Thymus (tissue), 11 donors: Measurements from ENCODE around the gene HOXB5. TPM values are rescaled to one million over a fixed set of nuclear protein-coding genes. Genes with fewer than 3 reads are reported as not detected.

Source experiments
- DNase-seq, 9 donors: peaks; one replicate each; pipeline ENCODE4 v3.0.0-alpha.2; 2013; ENCODE audit warnings: low spot score in 9 of 9, low read depth in 6 of 9, missing footprints in 1 of 9
- H3K27ac ChIP-seq, 2 donors: one replicate each; pipeline ENCODE4 v1.5.1; 2013; ENCODE audit warnings: control low read depth in 1 of 2, low read depth in 1 of 2, low read length in 1 of 2, mild to moderate bottlenecking in 1 of 2, moderate library complexity in 1 of 2
- H3K27me3 ChIP-seq, 2 donors: one replicate each; pipeline ENCODE4 v1.5.1; 2013; ENCODE audit warnings: low read length in 1 of 2; ENCODE audit not compliant: control insufficient read depth in 2 of 2, insufficient read depth in 1 of 2
- H3K36me3 ChIP-seq, 2 donors: one replicate each; pipeline ENCODE4 v1.5.1; 2013; ENCODE audit warnings: low read length in 1 of 2, mild to moderate bottlenecking in 1 of 2, moderate library complexity in 1 of 2; ENCODE audit not compliant: control insufficient read depth in 2 of 2, insufficient read depth in 2 of 2
- H3K4me1 ChIP-seq, 2 donors: one replicate each; pipeline ENCODE4 v1.5.1; 2013; ENCODE audit warnings: low read length in 2 of 2; ENCODE audit not compliant: control insufficient read depth in 2 of 2, insufficient read depth in 2 of 2
- H3K4me3 ChIP-seq, 2 donors: one replicate each; pipeline ENCODE4 v1.5.1; 2013; ENCODE audit warnings: low read length in 2 of 2, control low read depth in 1 of 2, mild to moderate bottlenecking in 1 of 2
- H3K9me3 ChIP-seq, 2 donors: one replicate each; pipeline ENCODE4 v1.5.1; 2013; ENCODE audit warnings: low read length in 1 of 2, mild to moderate bottlenecking in 1 of 2; ENCODE audit not compliant: control insufficient read depth in 2 of 2, insufficient read depth in 1 of 2
- WGBS: extraction: QIAGEN DNeasy Blood & Tissue Kit; methylation state at CpG from one replicate; pipeline ENCODE4 v1.1.7; 2013; 5-methylcytosine and 5-hydroxymethylcytosine counted together
- polyA plus RNA-seq: library from polyadenylated mRNA; stranded (reverse); fragments of 200-250 nt; gene quantifications from one replicate; pipeline ENCODE4 v1.2.3, GENCODE V29; 2013
- total RNA-seq: library from RNA; stranded (reverse); fragments of 120-200 nt; gene quantifications from one replicate; pipeline ENCODE4 v1.2.4, GENCODE V29; 2013
- donor health status: healthy.

HOXB5 gene
- total and polyA plus RNA-seq, 2 donors: 0.16 TPM; not detected in 1

DNA sequence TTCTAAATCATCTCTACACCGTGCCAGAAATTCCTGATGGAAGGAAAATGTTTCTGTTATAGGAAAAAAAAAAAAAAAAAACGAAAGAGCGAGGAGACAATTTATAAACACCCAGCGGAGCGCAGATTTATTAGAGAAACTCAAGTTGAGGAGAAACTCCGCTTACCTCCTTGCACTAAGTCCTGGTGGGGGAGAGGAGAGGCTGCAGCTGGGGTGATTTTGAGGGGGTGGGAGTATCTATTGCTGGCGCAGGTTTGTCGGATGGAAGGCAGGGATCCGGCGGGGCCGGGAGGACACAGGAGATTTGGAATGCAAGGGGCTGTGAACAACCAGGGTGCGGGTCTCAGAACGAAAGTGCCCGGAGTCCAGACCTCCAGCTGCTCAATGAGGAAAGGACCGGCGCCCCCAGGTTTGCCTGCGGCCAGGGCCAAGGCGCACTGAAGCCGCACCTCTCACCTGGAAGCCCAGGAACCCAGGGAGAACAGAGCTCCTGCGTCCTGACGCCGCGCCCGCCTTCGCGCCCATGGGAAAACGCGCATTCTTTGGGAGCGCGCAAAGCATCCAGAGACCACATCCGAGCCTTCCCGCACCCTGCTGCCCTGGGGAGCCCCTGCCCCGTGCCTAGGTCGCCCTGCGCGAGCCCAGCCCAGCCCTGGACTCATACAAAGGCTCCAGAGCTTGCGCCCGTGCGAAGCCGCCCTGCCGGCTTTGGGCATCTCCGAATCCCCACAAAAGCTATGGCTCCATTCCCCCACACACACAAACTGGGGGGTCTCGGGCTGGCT, 24.1 kb upstream of the HOXB5 start:
- peaks cover 1 to 24% of the 10 kb centered on the region in 2 donors for H3K9me3 ChIP-seq
- no peak overlapping the region for H3K4me3 ChIP-seq
- H3K36me3 ChIP-seq: no peaks in the 10 kb centered on the region
- WGBS: 11% methylated on average over 43 of the region's 43 CpGs
- peaks cover 88 to 100% of the 10 kb centered on the region in 2 donors for H3K27me3 ChIP-seq
- no peak overlapping the region for H3K27ac ChIP-seq
- peaks cover 0 to 17% of the 10 kb centered on the region in 2 donors for H3K4me1 ChIP-seq
- no peak for DNase-seq

DNA sequence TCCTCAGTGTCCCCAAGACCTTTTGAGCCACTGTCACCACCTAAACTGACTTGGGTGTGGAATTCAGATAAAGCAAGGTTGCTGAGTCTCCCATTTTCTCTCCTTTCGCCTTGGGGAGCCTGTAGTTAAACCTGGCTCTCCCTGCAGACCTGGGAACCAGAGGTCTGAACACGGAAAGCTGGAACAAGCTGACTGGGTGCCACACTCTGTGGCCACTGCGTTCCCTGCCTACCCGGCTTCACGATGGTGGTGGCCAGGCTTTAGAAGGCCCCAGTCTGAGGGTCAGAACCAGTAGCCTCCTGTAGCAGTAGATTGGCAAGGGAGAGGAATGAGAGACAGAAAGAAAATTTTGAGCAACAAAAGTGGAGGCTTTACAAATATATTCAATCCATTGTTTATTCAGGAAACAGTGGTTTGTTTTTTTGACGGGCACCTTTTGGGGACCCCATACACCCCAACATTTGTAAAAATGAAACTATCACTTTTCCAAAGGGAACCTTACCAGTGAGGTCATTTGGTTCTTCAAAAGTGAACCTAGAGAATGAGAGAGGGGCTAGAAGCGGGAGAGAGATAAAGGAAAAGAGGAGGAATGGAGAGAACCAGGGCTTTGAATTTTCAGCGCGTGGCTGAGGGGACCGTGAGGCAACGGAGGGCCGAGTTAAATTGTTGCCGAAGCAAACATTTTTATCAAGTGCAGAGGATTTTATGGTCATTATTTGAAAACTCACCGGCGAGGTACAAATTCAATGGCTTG, 23.3 kb upstream of the HOXB5 start:
- Histone ChIP-seq H3K27ac (no peak overlapping the region), H3K36me3 (no peaks in the 10 kb centered on the region), H3K4me1 (peaks cover 0 to 22% of the 10 kb centered on the region in 2 donors), H3K4me3 (no peak overlapping the region), H3K27me3 (peaks cover 90 to 100% of the 10 kb centered on the region in 2 donors), H3K9me3 (peaks cover 1 to 27% of the 10 kb centered on the region in 2 donors)
- DNase-seq: no peak
- 57% methylated on average over 15 of the region's 15 CpGs for WGBS

DNA sequence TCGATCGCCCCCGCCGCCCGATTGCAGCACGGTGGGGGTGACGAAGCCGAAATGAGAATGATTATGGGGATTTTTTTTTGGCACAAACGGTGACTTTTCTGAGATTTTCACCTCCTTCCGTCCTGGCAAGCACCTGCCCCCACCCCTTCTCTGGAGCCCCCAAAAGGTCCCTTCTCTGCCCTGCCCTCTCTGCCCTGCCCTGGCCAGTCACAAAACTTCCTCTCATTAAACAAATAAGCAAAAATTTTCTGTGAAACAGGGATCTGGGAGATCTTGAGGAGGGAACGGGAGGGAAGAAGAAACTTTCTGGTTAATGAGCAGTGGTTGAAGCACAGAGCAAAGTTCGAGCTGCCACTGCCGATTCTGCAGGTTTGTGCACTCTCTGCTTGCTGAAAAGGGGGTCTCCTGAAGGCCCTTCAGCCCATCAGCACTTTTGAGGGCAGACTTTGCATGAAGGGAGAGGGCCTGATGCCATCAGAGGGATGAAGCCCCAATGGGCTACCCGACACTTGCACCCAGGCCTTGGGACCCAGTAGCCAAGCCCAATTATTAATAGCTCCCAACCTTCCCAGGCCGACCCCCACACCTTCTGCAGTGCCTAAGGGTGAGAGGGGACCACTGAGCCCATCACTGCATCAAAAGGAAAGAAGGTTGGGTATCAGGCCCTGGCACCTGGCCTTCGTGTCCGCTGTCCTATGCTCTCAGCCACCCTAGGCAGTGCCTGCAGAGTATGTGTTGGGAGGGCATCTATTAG, 22.6 kb upstream of the HOXB5 start:
- WGBS: 49% methylated on average over 17 of the region's 17 CpGs
- Histone ChIP-seq H3K4me3 (no peak overlapping the region), H3K36me3 (no peaks in the 10 kb centered on the region), H3K9me3 (peaks cover 1 to 27% of the 10 kb centered on the region in 2 donors), H3K27me3 (peaks cover 90 to 100% of the 10 kb centered on the region in 2 donors), H3K4me1 (peaks cover under 1 to 28% of the 10 kb centered on the region in 2 donors), H3K27ac (no peak overlapping the region)
- DNase-seq: no peak

DNA sequence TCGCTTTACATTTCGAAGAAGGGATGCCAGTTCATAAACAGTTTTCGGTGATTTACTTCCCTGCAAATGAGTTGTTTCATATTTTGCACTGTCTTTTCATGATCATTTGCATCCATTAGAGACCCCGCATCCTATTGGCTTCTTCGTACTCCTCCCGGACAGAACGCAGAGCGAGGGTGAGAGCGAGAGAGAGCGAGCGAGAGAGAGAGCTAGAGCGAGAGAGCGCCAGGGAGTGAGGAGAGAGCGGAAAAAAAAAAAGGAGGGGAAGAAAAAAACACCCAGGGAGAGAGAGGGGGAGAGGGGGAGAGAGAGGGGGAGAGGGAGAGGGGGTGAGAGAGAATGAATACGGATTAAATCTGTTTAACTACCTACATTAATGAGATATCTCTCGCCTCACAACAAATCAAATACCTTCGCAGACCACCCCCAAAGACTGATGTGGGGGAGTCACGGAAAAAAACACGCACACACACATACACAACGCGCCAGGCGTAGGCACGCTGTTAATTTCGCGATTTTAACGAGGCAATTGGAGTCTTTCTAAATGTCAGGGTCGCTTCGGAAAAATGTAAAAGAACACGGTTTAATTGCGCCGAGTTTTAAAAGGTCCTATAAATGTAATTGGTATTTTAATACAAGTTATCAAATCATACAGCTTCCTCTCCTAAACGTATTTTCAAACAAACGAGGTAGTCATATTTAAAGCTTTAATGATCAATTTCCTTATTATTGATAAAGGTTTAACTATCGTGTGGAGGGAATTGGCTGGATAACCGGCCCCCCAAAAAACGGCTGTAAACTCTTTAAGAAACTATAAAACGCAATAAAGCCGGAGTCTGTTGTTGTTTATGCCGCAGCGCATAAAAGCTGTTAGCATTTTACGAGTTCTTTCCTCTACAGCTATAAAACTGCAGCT, 21.7 kb upstream of the HOXB5 start, which contains the start of gene HOXB8:
Gene HOXB8, minus strand, starts transcription at position 246 of the 916 bp plus-strand sequence. CDS start 588 bp downstream, outside the sequence.
- H3K4me3 ChIP-seq: no peak within 1 kb of the TSS
- H3K4me1 ChIP-seq: peaks cover 7 to 37% of the 10 kb centered on the region in 2 donors
- H3K36me3 ChIP-seq: no peaks in the 10 kb centered on the region
- no peak within 1 kb of the TSS for H3K27ac ChIP-seq
- H3K9me3 ChIP-seq: peaks cover 1 to 34% of the 10 kb centered on the region in 2 donors
- peaks cover 90 to 100% of the 10 kb centered on the region in 2 donors for H3K27me3 ChIP-seq
- DNase-seq: no peak
- 17% methylated on average over 41 of the region's 41 CpGs for WGBS

DNA sequence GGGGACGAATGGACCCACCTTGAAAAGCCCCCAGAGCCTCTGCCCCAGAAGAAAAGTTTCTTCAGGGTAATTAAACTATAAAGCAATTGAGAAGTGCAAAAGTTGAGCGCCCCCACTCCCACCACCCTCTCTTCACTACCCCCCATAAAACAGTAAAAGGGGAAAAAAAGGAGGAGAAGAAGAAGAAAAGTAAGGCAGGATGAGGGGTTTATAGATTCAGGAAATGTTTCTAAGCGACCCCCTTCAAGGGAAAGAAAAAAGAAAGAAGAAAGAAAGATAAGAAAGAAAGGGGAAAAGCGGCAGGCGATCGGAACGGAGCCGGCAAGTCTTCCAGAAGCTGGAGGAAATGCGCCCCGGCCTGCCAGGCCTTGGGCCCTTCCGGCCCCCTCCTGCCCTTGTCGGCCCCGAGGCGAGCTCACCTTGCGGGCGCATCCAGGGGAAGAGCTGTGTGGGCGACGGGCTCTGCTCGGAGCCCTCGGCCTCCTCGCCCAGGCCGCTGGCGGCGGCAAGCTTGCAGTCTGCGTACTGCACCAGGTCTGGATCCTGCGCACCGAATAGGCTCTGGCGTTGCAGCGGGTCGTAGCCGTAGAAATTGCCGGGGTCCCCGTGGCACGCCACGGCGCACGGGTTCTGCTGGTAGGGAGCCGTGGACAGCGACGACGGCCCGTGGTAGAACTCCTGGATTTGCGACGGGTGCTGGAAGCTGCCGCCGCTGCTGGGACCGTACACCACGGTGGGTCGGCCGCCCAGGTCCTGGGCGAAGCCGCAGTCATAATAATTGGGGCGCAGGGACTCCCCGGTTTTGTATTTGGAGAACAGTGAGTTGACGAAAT, 20.5 kb upstream of the HOXB5 start:
- peak in 1 of 9 donors; percentile 33 for DNase-seq
- Histone ChIP-seq H3K27ac (no peak overlapping the region), H3K9me3 (peaks cover 1 to 32% of the 10 kb centered on the region in 2 donors), H3K27me3 (peaks cover 90 to 100% of the 10 kb centered on the region in 2 donors), H3K4me3 (no peak overlapping the region), H3K36me3 (no peaks in the 10 kb centered on the region), H3K4me1 (peaks cover 11 to 38% of the 10 kb centered on the region in 2 donors)
- 3% methylated on average over 55 of the region's 55 CpGs for WGBS

DNA sequence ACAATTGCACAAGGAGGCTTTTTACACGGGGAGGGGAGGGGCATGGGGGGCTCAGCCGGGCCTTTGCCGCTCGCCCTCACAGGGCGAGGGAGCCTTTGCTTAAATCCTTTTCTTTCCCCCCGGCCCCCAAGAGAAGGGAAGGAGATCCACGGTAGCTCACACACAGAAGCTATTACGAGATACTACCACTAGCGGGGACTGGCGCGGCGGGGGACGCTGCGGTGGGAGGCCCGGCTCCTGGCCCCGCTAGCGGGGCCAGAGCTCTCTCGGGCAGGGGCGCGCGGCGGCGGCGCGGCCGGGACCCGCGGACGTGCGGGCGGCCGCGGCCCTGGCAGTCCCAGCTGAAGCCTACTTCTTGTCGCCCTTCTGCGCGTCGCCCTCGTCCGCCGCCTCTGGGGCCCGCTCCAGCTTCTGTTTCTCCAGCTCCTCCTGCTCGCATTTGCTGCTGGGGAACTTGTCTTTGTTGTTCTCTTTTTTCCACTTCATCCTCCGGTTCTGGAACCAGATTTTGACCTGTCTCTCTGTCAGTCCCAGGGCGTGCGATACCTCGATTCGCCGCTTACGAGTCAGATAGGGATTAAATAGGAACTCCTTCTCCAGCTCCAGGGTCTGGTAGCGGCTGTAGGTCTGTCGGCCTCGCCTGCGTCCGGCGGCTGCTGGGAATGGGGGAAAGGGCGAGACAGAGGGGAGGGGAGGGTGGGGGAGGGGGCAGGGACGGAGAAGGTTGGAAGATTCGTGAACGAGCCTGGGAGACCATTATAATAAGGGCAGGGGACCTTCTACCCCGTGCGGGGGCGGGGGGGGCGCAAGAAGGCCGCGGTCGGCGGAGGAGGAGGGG, 19.5 kb upstream of the HOXB5 start:
- DNase-seq: peak in 1 of 9 donors; percentile 53
- peaks cover 89 to 100% of the 10 kb centered on the region in 2 donors for H3K27me3 ChIP-seq
- peaks cover 11 to 30% of the 10 kb centered on the region in 2 donors for H3K4me1 ChIP-seq
- no peak overlapping the region for H3K27ac ChIP-seq
- peaks cover 1 to 30% of the 10 kb centered on the region in 2 donors for H3K9me3 ChIP-seq
- peak overlapping the region in 1 of 2 donors; percentile 31 for H3K4me3 ChIP-seq
- no peaks in the 10 kb centered on the region for H3K36me3 ChIP-seq
- WGBS: 1% methylated on average over 67 of the region's 67 CpGs

DNA sequence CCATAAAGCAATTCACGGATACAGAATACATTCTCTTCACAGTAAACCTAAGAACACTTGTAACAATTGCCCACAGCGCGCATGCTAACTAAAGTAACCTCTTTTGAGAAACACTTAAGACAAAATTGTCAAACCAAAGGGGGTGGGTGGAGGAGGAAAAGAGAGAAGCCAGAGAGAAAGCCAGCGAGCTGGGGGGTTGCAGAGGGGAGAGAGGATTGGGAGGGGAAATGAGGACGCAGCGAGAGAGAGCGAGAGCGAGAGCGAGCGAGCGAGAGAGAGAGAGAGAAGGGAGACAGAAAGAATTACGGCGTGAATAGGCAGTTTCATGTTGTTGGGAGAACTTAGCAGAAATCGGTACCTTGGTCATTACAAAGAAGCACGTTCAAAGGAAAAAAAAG, 18.9 kb upstream of the HOXB5 start:
- H3K27me3 ChIP-seq: peaks cover 83 to 100% of the 10 kb centered on the region in 2 donors
- H3K4me1 ChIP-seq: peaks cover 11 to 30% of the 10 kb centered on the region in 2 donors
- H3K36me3 ChIP-seq: no peaks in the 10 kb centered on the region
- DNase-seq: peak in 1 of 9 donors; percentile 39
- H3K4me3 ChIP-seq: peak overlapping the region in 1 of 2 donors; percentile 31
- WGBS: 3% methylated on average over 15 of the region's 15 CpGs
- H3K27ac ChIP-seq: no peak overlapping the region
- peaks cover 1 to 24% of the 10 kb centered on the region in 2 donors for H3K9me3 ChIP-seq
